Ovary (tissue), 9 donors: Measurements from ENCODE around the gene WHRN. TPM values are rescaled to one million over a fixed set of nuclear protein-coding genes. Genes with fewer than 3 reads are reported as not detected.

Experiments
- DNase-seq, 5 donors: peaks; one replicate each; pipeline ENCODE4 v3.0.0-alpha.2; 2019 to 2020
- H3K27ac ChIP-seq, 2 donors: fragments of 200-600 bp; one replicate each; pipeline versions ENCODE4 v1.5.1 to v1.8.0; 2019 to 2022
- H3K27me3 ChIP-seq: fragments of 200-600 bp; one replicate; pipeline ENCODE4 v1.8.0; 2022
- H3K36me3 ChIP-seq: fragments of 200-600 bp; sonication (generic); one replicate; pipeline ENCODE4 v1.5.1; 2019
- H3K4me1 ChIP-seq: one replicate; pipeline ENCODE4 v1.8.1; 2013; ENCODE audit warnings: mild to moderate bottlenecking, moderate library complexity; ENCODE audit not compliant: insufficient read depth
- H3K4me3 ChIP-seq: fragments of 200-600 bp; sonication (generic); one replicate; pipeline ENCODE4 v1.5.1; 2017
- H3K9me3 ChIP-seq, 2 donors: fragments of 200-600 bp in 1 of 2; sonication (generic) in 1 of 2; one replicate each; pipeline versions ENCODE4 v1.5.1 to v1.8.1; 2013 to 2019; ENCODE audit warnings: mild to moderate bottlenecking in 1 of 2, moderate library complexity in 1 of 2
- CTCF ChIP-seq, 3 donors: fragments of 450-650 bp in 2 of 3; fragments of 200-600 bp in 1 of 3; IDR thresholded peaks; one replicate each; pipeline versions ENCODE4 v1.5.1 to v1.8.0; 2016 to 2022; ENCODE audit warnings: antibody characterized with exemption in 3 of 3, mild to moderate bottlenecking in 1 of 3
- EP300 ChIP-seq: sonication (generic); formaldehyde crosslinking; IDR thresholded peaks from one replicate; pipeline ENCODE4 v1.6.1; 2017; ENCODE audit warnings: antibody characterized with exemption
- POLR2A ChIP-seq: fragments of 450-650 bp; IDR thresholded peaks from one replicate; pipeline ENCODE4 v1.6.1; 2017; ENCODE audit warnings: antibody characterized with exemption, mild to moderate bottlenecking, moderate library complexity
- WGBS, 3 donors: extraction: QIAGEN DNeasy Blood & Tissue Kit in 1 of 3; methylation state at CpG; one replicate each; pipeline versions ENCODE4 v1.1.5 to v1.1.7; 2013 to 2017; 5-methylcytosine and 5-hydroxymethylcytosine counted together
- intact Hi-C, 4 donors: fragments of 100-400 bp; cut with DNase I; formaldehyde crosslinking; loops; one replicate each; pipeline versions ENCODE4 v1.11.0 to v1.15.1; 2022 to 2023
- polyA plus RNA-seq, 2 donors: library from polyadenylated mRNA; stranded (reverse); fragments of 200-250 nt in 1 of 2; fragments of 350-450 nt in 1 of 2; fragmentation: Illumina TruSeq in 1 of 2; extraction: RNeasy Lipid Tissue Mini Kit (QIAGEN cat#74804) in 1 of 2; gene quantifications; one replicate each; pipeline ENCODE4 v1.2.3, GENCODE V29; 2013 to 2014
- total RNA-seq, 7 donors: library from RNA; depleted of rRNA in 2 of 7; stranded (reverse); fragments of >200 nt in 2 of 7; fragmentation: NEBNext Ultra II Directional in 3 of 7; extraction: Animal tissue kit (Norgen Biotek cat#: 25700) in 3 of 7; gene quantifications; one replicate each; pipeline versions ENCODE4 v1.1.0 to v1.2.4, GENCODE V29; 2016 to 2023
- donor health status: DM: no; HTN: no; CAD: no; lungs with moderate emphysema.
- donor health status: DM: no; HTN: no; CAD: no.
- donor health status: Bipolar disorder and iron deficiency.
- donor health status: DM: yes; HTN: yes; CAD: no.
- donor health status: DM: no; HTN: no; CAD: no.
- donor health status: DM: yes; HTN: yes; CAD: no.

Gene WHRN
- total and polyA plus RNA-seq, 9 donors = 1.7 to 28.5 (median 20.3) TPM

DNA sequence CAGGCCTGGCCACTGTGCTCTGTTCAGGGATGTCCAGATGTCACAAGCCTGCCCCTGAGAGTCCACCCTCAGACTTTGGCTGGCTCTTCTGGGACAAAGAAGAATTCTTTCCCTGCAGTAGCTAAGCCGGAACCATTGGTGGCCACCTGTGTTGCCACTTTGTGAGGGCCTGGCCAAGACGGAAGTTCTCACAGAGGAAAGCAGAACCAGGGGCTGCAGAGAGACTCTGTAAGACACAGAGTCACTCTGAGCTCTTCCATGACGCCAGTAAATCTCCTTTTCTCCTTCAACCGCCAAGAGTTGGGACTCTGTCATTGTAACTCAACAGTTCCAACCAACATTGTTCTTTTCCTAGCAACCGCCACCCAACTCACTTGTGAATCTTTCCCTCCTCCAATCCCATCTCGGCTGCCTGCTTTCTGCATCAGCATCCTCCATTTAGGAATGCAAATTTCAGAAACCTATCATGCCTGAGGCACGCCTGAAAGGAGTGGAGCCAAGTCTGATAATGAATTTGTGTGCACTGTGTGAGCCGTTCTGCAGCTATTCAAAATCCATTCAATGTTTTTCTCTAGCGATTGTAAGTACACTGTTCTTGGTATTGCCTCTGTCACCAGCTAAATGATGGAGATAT, 44.5 kb upstream of the WHRN start:
- Histone ChIP-seq H3K4me1 (no peaks in the 10 kb centered on the region), H3K27me3 (no peaks in the 10 kb centered on the region), H3K36me3 (no peaks in the 10 kb centered on the region), H3K9me3 (peaks cover 0 to 7% of the 10 kb centered on the region in 2 donors), H3K27ac (no peak overlapping the region), H3K4me3 (no peak overlapping the region)
- WGBS, 3 donors = 48 to 65% (median 65%) methylated on average over 9 of the region's 9 CpGs
- TF ChIP-seq POLR2A (no peak), CTCF (IDR thresholded peaks at IDR 0.05) (no peak), EP300 (no peak)
- DNase-seq = no peak
- intact Hi-C loops = loop anchor here in 1 of 4 donors (10.0 kb wide), 1 partner anchor 65 kb away; no protein-coding TSS in a partner anchor

DNA sequence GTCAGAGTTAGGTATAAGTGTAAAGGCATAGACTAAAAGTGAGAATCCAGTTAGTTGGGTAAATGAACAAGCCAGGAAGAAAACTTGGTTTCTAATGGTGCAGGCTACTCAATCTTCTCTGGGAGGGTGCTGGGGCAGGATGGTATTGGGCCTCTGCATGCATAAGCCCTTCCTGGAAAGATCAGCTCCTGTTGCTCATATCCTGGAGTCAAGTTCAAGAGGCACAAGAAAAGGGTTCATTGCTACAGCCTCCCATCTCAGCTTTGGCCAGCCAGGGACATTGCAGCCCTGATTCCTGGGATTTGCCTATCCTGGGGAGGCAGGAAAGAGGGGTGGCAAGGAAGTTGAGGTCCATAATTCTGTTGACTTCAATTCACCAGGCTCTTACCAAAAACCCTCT, 41.6 kb upstream of the WHRN start:
- H3K4me3 ChIP-seq = no peak overlapping the region
- intact Hi-C loops = loop anchor here in 1 of 4 donors (10.0 kb wide), 1 partner anchor 62 kb away; no protein-coding TSS in a partner anchor
- H3K27ac ChIP-seq = no peak overlapping the region
- H3K9me3 ChIP-seq = peaks cover 0 to 7% of the 10 kb centered on the region in 2 donors
- no peaks in the 10 kb centered on the region for H3K4me1 ChIP-seq
- H3K36me3 ChIP-seq = no peaks in the 10 kb centered on the region
- TF ChIP-seq EP300 = no peak
- TF ChIP-seq CTCF (IDR thresholded peaks at IDR 0.05) = no peak
- TF ChIP-seq POLR2A = no peak
- H3K27me3 ChIP-seq = no peaks in the 10 kb centered on the region
- DNase-seq = no peak

- Histone ChIP-seq H3K4me1 (no peaks in the 10 kb centered on the region), H3K27me3 (no peaks in the 10 kb centered on the region), H3K9me3 (peaks cover 0 to 7% of the 10 kb centered on the region in 2 donors), H3K27ac (no peak overlapping the region), H3K36me3 (no peaks in the 10 kb centered on the region), H3K4me3 (no peak overlapping the region)
- TF ChIP-seq EP300 (no peak), POLR2A (no peak), CTCF (IDR thresholded peaks at IDR 0.05) (no peak)
- intact Hi-C loops = loop anchor here in 1 of 4 donors (10.0 kb wide), 1 partner anchor 60 kb away; no protein-coding TSS in a partner anchor
- 70 to 72% (median 71%) methylated on average over 5 of the region's 5 CpGs for WGBS, 3 donors
- no peak for DNase-seq
These were observed 39.8 kb upstream of the WHRN start for GRCh38 chr9:114545055-114545454.

DNA sequence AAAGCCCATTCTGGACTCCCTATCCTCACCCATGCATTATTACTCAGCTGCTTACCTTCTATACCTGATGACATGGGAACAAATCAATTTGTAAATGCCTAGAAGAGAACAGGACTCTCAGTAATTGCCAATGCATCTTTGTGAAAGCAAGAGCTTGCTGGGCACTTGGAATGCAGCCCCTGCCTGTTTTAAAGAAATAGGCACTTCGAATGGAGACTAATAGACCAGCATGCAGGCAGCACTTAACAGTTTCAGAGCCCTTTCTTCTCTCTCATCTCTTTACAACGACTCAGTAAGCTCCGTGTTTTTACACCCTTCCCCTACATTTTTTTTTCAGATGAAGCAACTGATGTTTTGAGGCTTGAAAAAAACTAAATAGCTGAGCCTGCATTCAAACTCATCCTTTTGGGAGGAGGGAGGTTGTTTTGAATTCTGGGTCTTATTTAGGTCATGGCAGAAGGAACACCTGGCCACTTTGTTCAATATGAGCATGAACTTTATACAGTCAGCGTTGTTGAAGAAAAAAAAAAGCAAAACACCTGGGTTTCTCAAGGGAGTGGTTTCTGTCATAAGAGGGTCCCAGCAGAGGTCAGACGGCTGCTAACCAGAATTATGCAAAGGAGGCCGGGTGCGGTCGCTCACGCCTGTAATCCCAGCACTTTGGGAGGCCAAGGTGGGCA, 34.6 kb upstream of the WHRN start:
- Histone ChIP-seq H3K4me1 (no peaks in the 10 kb centered on the region), H3K4me3 (no peak overlapping the region), H3K27ac (no peak overlapping the region), H3K36me3 (no peaks in the 10 kb centered on the region), H3K27me3 (no peaks in the 10 kb centered on the region), H3K9me3 (no peaks in the 10 kb centered on the region)
- 55 to 66% (median 58%) methylated on average over 9 of the region's 9 CpGs for WGBS, 3 donors
- TF ChIP-seq EP300 (no peak), CTCF (IDR thresholded peaks at IDR 0.05) (no peak), POLR2A (no peak)
- DNase-seq = no peak
- intact Hi-C loops = loop anchor here in 1 of 4 donors (10.0 kb wide), 1 partner anchor 55 kb away; no protein-coding TSS in a partner anchor
